Mononuclear cell (primary cell): Measurements from ENCODE around the gene ATP2A3. TPM values are rescaled to one million over a fixed set of nuclear protein-coding genes. Genes with fewer than 3 reads are reported as not detected.

ENCODE experiments used
- H3K27me3 ChIP-seq: 2 replicates; pipeline ENCODE4 v1.6.0; 2011; ENCODE audit warnings: low read length, control low read depth; ENCODE audit not compliant: insufficient read depth
- H3K4me1 ChIP-seq: 2 replicates; pipeline ENCODE4 v1.5.1; 2011; ENCODE audit warnings: mild to moderate bottlenecking, low read length, control low read depth; ENCODE audit not compliant: insufficient read depth
- H3K4me3 ChIP-seq: 2 replicates; pipeline ENCODE4 v1.5.1; 2011; ENCODE audit warnings: mild to moderate bottlenecking, low read length, moderate library complexity
- H3K9me3 ChIP-seq: 2 replicates; pipeline ENCODE4 v1.5.1; 2011; ENCODE audit warnings: low read depth, mild to moderate bottlenecking, control low read depth, low read length
- total RNA-seq: library from RNA; depleted of rRNA; stranded (reverse); fragments of >200 nt; gene quantifications from one replicate; pipeline ENCODE4 v1.2.3, GENCODE V29; 2012

The ATP2A3 gene
- total RNA-seq, 1 donor: 76.6 TPM

- Histone ChIP-seq H3K9me3 (no peaks in the 10 kb centered on the region), H3K4me3 (no peak overlapping the region), H3K4me1 (peaks cover 7% of the 10 kb centered on the region)
Measured at GRCh38 chr17:3983606-3984484, 19.6 kb upstream of the ATP2A3 start.

GRCh38 chr17:3982541-3983017 is 18.3 kb upstream of the ATP2A3 start:
- Histone ChIP-seq H3K27me3 (no peaks in the 10 kb centered on the region), H3K4me3 (no peak overlapping the region), H3K9me3 (no peaks in the 10 kb centered on the region), H3K4me1 (peaks cover 7% of the 10 kb centered on the region)

More at GRCh38 chr17:3983606-3984484, 19.6 kb upstream of the ATP2A3 start:
- H3K27me3 ChIP-seq: no peaks in the 10 kb centered on the region

- Histone ChIP-seq H3K9me3 (no peaks in the 10 kb centered on the region), H3K4me1 (peaks cover 7% of the 10 kb centered on the region), H3K4me3 (no peak overlapping the region), H3K27me3 (no peaks in the 10 kb centered on the region)
Measured at GRCh38 chr17:3982113-3982512, 17.9 kb upstream of the ATP2A3 start.

GRCh38 chr17:3981455-3981854 is 17.2 kb upstream of the ATP2A3 start:
- H3K4me3 ChIP-seq: no peak overlapping the region
- H3K9me3 ChIP-seq: no peaks in the 10 kb centered on the region
- H3K27me3 ChIP-seq: no peaks in the 10 kb centered on the region
- H3K4me1 ChIP-seq: peaks cover 7% of the 10 kb centered on the region

GRCh38 chr17:3980381-3981014 is 16.3 kb upstream of the ATP2A3 start:
- Histone ChIP-seq H3K9me3 (no peaks in the 10 kb centered on the region), H3K4me1 (peaks cover 7% of the 10 kb centered on the region), H3K4me3 (no peak overlapping the region), H3K27me3 (no peaks in the 10 kb centered on the region)

GRCh38 chr17:3979290-3979611 is 15.0 kb upstream of the ATP2A3 start:
- Histone ChIP-seq H3K4me1 (peaks cover 13% of the 10 kb centered on the region), H3K9me3 (no peaks in the 10 kb centered on the region), H3K4me3 (no peak overlapping the region), H3K27me3 (no peaks in the 10 kb centered on the region)

- Histone ChIP-seq H3K9me3 (no peaks in the 10 kb centered on the region), H3K27me3 (no peaks in the 10 kb centered on the region), H3K4me3 (no peak overlapping the region), H3K4me1 (peaks cover 14% of the 10 kb centered on the region)
Measured at GRCh38 chr17:3978421-3979289, 14.4 kb upstream of the ATP2A3 start.

- no peaks in the 10 kb centered on the region for H3K27me3 ChIP-seq
- no peaks in the 10 kb centered on the region for H3K9me3 ChIP-seq
- no peak overlapping the region for H3K4me3 ChIP-seq
- peaks cover 20% of the 10 kb centered on the region for H3K4me1 ChIP-seq
Measured at GRCh38 chr17:3977387-3977786, 13.2 kb upstream of the ATP2A3 start.

- H3K4me3 ChIP-seq: no peak overlapping the region
- H3K4me1 ChIP-seq: peaks cover 24% of the 10 kb centered on the region
- H3K27me3 ChIP-seq: no peaks in the 10 kb centered on the region
- H3K9me3 ChIP-seq: no peaks in the 10 kb centered on the region
Measured at GRCh38 chr17:3976675-3977171, 12.5 kb upstream of the ATP2A3 start.

GRCh38 chr17:3974980-3975379 is 10.7 kb upstream of the ATP2A3 start:
- H3K9me3 ChIP-seq: no peaks in the 10 kb centered on the region
- H3K4me3 ChIP-seq: no peak overlapping the region
- no peaks in the 10 kb centered on the region for H3K27me3 ChIP-seq
- H3K4me1 ChIP-seq: peaks cover 24% of the 10 kb centered on the region

GRCh38 chr17:3974138-3974687 is 10.0 kb upstream of the ATP2A3 start:
- no peaks in the 10 kb centered on the region for H3K9me3 ChIP-seq
- H3K4me3 ChIP-seq: no peak overlapping the region
- peaks cover 24% of the 10 kb centered on the region for H3K4me1 ChIP-seq
- H3K27me3 ChIP-seq: no peaks in the 10 kb centered on the region

- Histone ChIP-seq H3K4me1 (peaks cover 25% of the 10 kb centered on the region), H3K9me3 (no peaks in the 10 kb centered on the region), H3K4me3 (no peak overlapping the region), H3K27me3 (no peaks in the 10 kb centered on the region)
Measured at GRCh38 chr17:3973495-3974137, 9.4 kb upstream of the ATP2A3 start.

GRCh38 chr17:3972931-3973330 is 8.7 kb upstream of the ATP2A3 start:
- no peak overlapping the region for H3K4me3 ChIP-seq
- no peaks in the 10 kb centered on the region for H3K27me3 ChIP-seq
- peaks cover 31% of the 10 kb centered on the region for H3K4me1 ChIP-seq
- no peaks in the 10 kb centered on the region for H3K9me3 ChIP-seq

- Histone ChIP-seq H3K9me3 (no peaks in the 10 kb centered on the region), H3K4me1 (peaks cover 36% of the 10 kb centered on the region), H3K27me3 (no peaks in the 10 kb centered on the region), H3K4me3 (no peak overlapping the region)
Measured at GRCh38 chr17:3972281-3972731, 8.1 kb upstream of the ATP2A3 start.
